Loucy (cell line): ENCODE results near the gene DNM3.
"Not testable (repeated sequence)": the region's sequence is repeated elsewhere in the genome, so short reads cannot be mapped to it uniquely, and the experiment has no call there.

Experiments
- H2AFZ ChIP-seq: fragments of 200-600 bp; sonication (generic); 2 replicates; pipeline ENCODE4 v1.6.0; 2016; ENCODE audit warnings: antibody characterized with exemption, mild to moderate bottlenecking, low read length, moderate library complexity
- H3F3A ChIP-seq: fragments of 200-600 bp; 2 replicates; pipeline ENCODE4 v1.6.0; 2016; ENCODE audit warnings: antibody characterized with exemption, low read depth, mild to moderate bottlenecking
- H3K27me3 ChIP-seq: fragments of 200-600 bp; sonication (generic); 2 replicates; pipeline ENCODE4 v1.6.1; 2014; ENCODE audit warnings: low read length, mild to moderate bottlenecking; ENCODE audit not compliant: insufficient read depth, poor library complexity, severe bottlenecking
- H3K36me3 ChIP-seq: fragments of 200-600 bp; sonication (generic); 2 replicates; pipeline ENCODE4 v1.6.1; 2016; ENCODE audit warnings: low read length; ENCODE audit not compliant: insufficient read depth
- H3K4me1 ChIP-seq: fragments of 200-600 bp; sonication (generic); 2 replicates; pipeline ENCODE4 v1.5.1; 2014; ENCODE audit warnings: low read length, mild to moderate bottlenecking; ENCODE audit not compliant: insufficient read depth, poor library complexity, severe bottlenecking
- H3K4me2 ChIP-seq: fragments of 200-600 bp; sonication (generic); 2 replicates; pipeline ENCODE4 v1.6.0; 2014; ENCODE audit warnings: antibody characterized with exemption, low read length, low read depth, mild to moderate bottlenecking; ENCODE audit not compliant: poor library complexity, severe bottlenecking
- H3K4me3 ChIP-seq: fragments of 200-600 bp; sonication (generic); 2 replicates; pipeline ENCODE4 v1.5.1; 2014; ENCODE audit warnings: low read length, mild to moderate bottlenecking, mixed read lengths; ENCODE audit not compliant: poor library complexity, severe bottlenecking
- H3K79me2 ChIP-seq: fragments of 200-600 bp; sonication (generic); 2 replicates; pipeline ENCODE4 v1.6.1; 2014; ENCODE audit warnings: low read length; ENCODE audit not compliant: insufficient read depth
- H3K9ac ChIP-seq: fragments of 200-600 bp; sonication (generic); 2 replicates; pipeline ENCODE4 v1.6.0; 2014; ENCODE audit warnings: mild to moderate bottlenecking, low read depth, low read length, moderate library complexity; ENCODE audit not compliant: poor library complexity, severe bottlenecking
- H3K9me2 ChIP-seq: fragments of 200-600 bp; sonication (generic); replicated peaks from 2 replicates; pipeline ENCODE4 v1.6.1; 2016; ENCODE audit warnings: low read depth, low read length, mixed read lengths
- H3K9me3 ChIP-seq: fragments of 200-600 bp; sonication (generic); 2 replicates; pipeline ENCODE4 v1.6.1; 2014; ENCODE audit warnings: mild to moderate bottlenecking, antibody characterized with exemption, low read length, low read depth; ENCODE audit not compliant: insufficient read depth
- H4K20me1 ChIP-seq: fragments of 200-600 bp; sonication (generic); 2 replicates; pipeline ENCODE4 v1.6.0; 2014; ENCODE audit warnings: antibody characterized with exemption, low read length, mild to moderate bottlenecking; ENCODE audit not compliant: insufficient read depth, poor library complexity, severe bottlenecking
- CTCF ChIP-seq: fragments of 200-600 bp; sonication (generic); conservative IDR thresholded peaks from 2 replicates; pipeline ENCODE4 v1.5.1; 2014; ENCODE audit warnings: mild to moderate bottlenecking, antibody characterized with exemption, low read length
- EZH2phosphoT487 ChIP-seq: fragments of 200-600 bp; IDR thresholded peaks from 2 replicates; pipeline ENCODE4 v1.6.1; 2018; ENCODE audit warnings: antibody characterized with exemption, mild to moderate bottlenecking, moderate library complexity, borderline replicate concordance

The DNM3 gene

GRCh38 chr1:172070055-172070454 lies 228.8 kb downstream of the DNM3 start:
- Histone ChIP-seq H3K4me3 (no peak overlapping the region), H3K36me3 (no peaks in the 10 kb centered on the region), H4K20me1 (no peaks in the 10 kb centered on the region), H3K9ac (no peak overlapping the region), H3K4me2 (no peak overlapping the region), H3K4me1 (no peaks in the 10 kb centered on the region), H3K27me3 (no peaks in the 10 kb centered on the region), H3K79me2 (no peaks in the 10 kb centered on the region), H3F3A (no peaks in the 10 kb centered on the region), H3K9me3 (no peaks in the 10 kb centered on the region), H3K9me2 (no peaks in the 10 kb centered on the region), H2AFZ (no peak overlapping the region)
- TF ChIP-seq EZH2phosphoT487 (no peak), CTCF (no peak)

- H3K4me2 ChIP-seq, result no peak overlapping the region
- no peaks in the 10 kb centered on the region for H3K9me3 ChIP-seq
- H3K79me2 ChIP-seq, result no peaks in the 10 kb centered on the region
- H3K9ac ChIP-seq, result no peak overlapping the region
- no peaks in the 10 kb centered on the region for H3K27me3 ChIP-seq
- no peaks in the 10 kb centered on the region for H3F3A ChIP-seq
- no peaks in the 10 kb centered on the region for H3K9me2 ChIP-seq
- H3K4me1 ChIP-seq, result no peaks in the 10 kb centered on the region
- TF ChIP-seq CTCF, result no peak
- no peak for TF ChIP-seq EZH2phosphoT487
- H3K36me3 ChIP-seq, result no peaks in the 10 kb centered on the region
- H4K20me1 ChIP-seq, result no peaks in the 10 kb centered on the region
- no peak overlapping the region for H3K4me3 ChIP-seq
- no peak overlapping the region for H2AFZ ChIP-seq
Measured at GRCh38 chr1:172071746-172072145, 230.4 kb downstream of the DNM3 start.

- H3K9me3 ChIP-seq, H3K4me3 ChIP-seq, H3K79me2 ChIP-seq, H3K27me3 ChIP-seq, H3K9ac ChIP-seq, H2AFZ ChIP-seq, H4K20me1 ChIP-seq, H3K4me1 ChIP-seq, H3K4me2 ChIP-seq, H3F3A ChIP-seq, H3K36me3 ChIP-seq, H3K9me2 ChIP-seq: not testable (repeated sequence)
Measured at GRCh38 chr1:172079859-172080258, 238.6 kb downstream of the DNM3 start.

GRCh38 chr1:172083191-172083590 lies 241.9 kb downstream of the DNM3 start:
- no peaks in the 10 kb centered on the region for H3F3A ChIP-seq
- no peaks in the 10 kb centered on the region for H3K36me3 ChIP-seq
- H3K4me3 ChIP-seq, result no peak overlapping the region
- no peaks in the 10 kb centered on the region for H3K9me3 ChIP-seq
- no peak overlapping the region for H2AFZ ChIP-seq
- no peak for TF ChIP-seq EZH2phosphoT487
- TF ChIP-seq CTCF, result no peak
- no peaks in the 10 kb centered on the region for H4K20me1 ChIP-seq
- H3K9me2 ChIP-seq, result no peaks in the 10 kb centered on the region
- H3K27me3 ChIP-seq, result no peaks in the 10 kb centered on the region
- H3K9ac ChIP-seq, result no peak overlapping the region
- no peak overlapping the region for H3K4me2 ChIP-seq
- H3K79me2 ChIP-seq, result no peaks in the 10 kb centered on the region
- no peaks in the 10 kb centered on the region for H3K4me1 ChIP-seq
